Skeletal muscle cell (primary cell): ENCODE measurements around the gene DNAH17.

Experiments
- DNase-seq: peaks from one replicate; pipeline ENCODE4 v3.0.0-alpha.2; 2010; ENCODE audit warnings: low read depth
- H3K4me3 ChIP-seq: 2 replicates; pipeline ENCODE4 v1.5.1; 2011; ENCODE audit warnings: low read depth, mild to moderate bottlenecking, control low read depth, low read length, moderate library complexity

The DNAH17 gene

DNA sequence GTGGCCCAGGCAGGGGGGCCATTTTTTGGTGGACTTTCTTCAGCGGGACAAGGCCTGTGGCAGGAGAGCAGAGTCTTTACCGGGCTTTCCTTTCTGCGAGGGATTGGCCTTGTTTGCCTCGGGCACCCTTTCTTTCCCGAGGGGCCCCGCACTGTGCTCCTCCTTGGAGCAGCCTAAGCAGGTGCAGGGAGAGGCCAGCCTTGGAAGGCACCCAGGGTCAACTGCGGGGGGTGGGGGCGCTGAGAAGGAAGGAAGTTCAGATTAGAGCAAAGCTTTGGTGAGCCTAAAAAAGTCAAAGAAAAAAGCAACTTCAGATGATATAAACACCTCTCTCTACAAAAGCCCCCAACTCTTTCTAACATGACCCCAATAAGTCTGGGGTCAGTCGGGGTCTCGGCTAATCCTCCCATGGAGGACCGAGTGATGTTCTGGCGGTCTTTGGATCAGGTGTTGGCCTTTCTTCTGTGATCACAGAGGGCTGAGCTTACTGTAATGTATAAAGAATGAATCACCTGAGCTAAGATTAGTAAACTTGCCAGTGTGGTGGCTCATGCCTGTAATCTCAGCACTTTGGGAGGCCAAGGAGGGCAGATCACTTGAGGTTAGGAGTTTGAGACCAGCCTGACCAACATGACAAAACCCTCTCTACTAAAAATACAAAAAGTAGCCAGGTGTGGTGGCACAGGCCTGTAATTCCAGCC is 135.8 kb downstream of the DNAH17 start:
- no peak overlapping the region for H3K4me3 ChIP-seq
- DNase-seq, result no peak

DNA sequence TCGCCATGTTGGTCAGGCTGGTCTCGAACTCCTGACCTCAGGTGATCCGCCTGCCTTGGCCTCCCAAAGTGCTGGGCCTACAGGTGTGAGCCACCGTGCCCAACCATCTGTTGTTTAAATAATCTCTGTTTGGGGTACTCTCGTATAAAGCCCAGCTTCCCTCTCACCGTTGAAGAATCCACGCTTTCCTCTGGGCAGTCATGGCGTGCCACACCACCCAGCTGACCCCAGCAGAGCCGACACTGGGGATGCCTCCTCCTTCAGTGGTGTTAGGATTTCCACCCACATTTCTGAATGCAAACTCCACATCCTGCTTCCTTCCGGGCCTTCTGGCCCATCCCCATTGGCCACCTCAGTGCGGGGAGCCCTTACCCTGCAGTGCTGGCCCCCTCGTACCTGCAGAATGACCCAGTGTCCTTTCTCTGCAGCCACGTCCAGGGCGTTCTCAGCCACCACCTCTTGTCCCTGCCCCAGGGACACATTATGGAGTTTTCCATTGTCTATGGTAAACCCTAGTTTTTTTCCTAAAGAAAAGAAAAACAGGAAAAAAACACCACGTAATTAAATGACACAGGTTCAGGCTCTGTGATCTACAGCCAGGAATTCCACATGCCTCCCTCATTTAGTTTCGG is 138.4 kb downstream of the DNAH17 start:
- H3K4me3 ChIP-seq, result no peak overlapping the region
- DNase-seq, result no peak

DNA sequence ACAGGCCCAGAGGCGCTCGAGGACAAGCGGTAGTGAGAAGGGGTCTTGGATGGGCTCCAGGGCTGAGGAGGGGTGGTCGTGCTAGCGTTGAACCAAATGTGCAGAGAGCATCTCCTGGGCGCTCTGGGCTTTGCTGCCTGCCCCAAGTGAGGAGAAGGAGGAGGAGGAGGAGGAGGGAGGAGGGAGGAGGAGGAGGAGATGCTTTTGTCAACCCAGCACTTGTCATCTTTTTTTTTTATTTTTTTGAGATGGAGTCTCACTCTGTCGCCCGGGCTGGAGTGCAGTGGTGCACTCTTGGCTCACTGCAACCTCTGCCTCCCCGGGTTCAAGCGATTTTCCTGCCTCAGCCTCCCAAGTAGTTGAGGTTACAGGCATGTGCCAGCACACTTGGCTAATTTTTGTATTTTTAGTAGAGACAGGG is 138.9 kb downstream of the DNAH17 start:
- DNase-seq, result no peak
- H3K4me3 ChIP-seq, result no peak overlapping the region

DNA sequence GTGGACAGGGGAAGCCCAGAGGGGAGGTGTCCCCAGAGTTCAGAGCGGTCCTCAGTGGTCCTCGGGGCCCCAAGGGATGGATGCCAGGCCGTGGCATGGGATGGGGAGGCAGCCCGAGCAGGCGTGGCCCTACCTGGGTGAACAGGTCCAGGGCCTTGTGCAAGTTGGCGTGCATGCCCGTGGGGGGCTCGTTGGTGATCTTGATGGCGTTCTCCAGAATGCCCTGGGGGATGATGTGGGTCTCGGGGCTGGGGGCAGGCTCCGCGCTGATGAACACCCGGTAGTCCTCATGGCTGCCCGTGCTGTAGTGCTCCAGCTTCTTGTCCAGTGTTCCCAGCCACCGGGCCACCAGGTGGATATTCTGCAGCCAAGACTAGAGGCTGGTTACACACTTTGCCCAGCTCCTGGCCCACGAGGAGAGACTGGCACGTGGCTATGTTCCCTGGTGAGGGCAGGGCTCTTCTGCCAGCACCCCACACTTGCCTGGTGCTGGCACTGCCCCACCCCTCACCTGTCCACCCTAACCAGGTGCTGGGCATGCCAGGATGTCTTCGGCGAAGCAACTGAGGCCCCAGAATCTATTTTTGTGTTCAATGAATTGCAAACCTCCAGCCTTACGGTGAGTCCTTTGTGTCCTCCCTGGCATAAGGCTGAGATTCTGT is 139.6 kb downstream of the DNAH17 start:
- H3K4me3 ChIP-seq, result no peak overlapping the region
- DNase-seq, result no peak

DNA sequence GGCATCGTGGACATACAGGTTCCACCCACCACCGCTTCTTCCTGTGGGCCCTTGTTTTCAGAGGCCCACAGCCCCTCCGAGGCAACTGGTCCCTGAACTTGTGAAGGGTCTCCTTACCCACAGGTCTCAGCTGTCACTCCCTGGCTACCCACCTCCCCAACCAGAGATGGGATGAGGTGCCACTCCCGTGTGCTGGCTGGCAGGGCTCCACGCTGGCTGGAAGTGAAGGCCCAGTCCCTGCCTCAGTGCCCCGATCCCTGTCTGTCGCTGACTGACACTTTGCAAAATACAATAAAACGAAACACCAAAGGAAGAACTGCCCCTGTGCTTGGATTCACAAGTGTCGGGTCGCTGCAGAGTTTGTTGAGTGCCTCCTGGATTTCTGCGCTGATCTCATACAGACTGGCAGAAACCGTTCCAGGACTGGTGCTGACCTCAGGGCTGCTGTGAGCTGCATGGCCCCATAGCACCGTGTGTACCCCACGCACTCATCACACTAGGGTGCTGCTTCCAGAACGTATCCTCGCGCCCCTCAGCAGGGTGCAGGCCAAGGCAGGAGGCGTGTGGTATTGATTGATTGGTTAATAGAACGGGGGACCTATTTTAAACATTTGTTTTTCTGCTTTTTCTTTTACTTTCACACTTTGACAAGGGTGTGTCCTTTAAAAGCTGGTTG is 141.7 kb downstream of the DNAH17 start:
- no peak overlapping the region for H3K4me3 ChIP-seq
- no peak for DNase-seq

DNA sequence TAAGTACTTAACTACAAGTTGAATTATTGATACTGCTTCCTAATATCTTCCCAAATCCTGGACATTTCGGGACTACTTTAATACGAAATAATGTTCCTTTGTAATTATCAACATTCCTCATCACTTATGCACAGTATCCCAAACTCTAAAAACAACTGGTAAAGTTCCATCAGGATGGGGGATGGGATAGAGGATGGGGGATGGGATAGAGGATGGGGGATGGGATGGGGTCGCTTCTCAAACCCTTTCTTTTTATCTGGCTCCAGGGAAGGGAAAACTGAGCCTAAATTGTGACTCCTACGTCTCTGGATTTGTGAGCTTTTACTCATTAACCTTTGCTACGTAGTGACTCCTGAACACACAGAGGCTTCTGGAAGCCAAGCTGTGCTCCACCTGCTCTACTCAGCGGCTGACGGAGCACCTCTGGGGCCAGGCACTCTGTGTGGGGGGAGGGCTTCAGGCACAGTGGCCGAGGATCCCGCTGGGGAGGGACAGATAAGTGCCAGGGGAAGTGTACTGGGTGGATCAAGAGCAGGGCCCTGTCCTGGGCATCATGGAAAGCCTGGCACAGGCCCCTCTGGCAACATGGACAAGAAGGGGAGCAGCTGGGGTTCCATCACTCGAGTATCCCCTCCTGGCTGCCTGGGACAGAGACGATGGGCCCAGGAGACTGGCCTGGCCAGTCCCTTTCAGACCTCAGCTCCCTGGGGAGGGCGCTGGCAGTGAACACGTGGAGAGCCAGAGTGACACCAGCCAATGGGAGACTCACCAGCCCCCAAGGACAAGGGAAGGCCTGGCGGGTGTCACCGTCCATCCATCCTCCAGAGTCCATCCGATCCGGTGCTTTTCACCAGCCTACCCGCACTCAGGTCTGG is 142.5 kb downstream of the DNAH17 start:
- H3K4me3 ChIP-seq, result no peak overlapping the region
- no peak for DNase-seq

DNA sequence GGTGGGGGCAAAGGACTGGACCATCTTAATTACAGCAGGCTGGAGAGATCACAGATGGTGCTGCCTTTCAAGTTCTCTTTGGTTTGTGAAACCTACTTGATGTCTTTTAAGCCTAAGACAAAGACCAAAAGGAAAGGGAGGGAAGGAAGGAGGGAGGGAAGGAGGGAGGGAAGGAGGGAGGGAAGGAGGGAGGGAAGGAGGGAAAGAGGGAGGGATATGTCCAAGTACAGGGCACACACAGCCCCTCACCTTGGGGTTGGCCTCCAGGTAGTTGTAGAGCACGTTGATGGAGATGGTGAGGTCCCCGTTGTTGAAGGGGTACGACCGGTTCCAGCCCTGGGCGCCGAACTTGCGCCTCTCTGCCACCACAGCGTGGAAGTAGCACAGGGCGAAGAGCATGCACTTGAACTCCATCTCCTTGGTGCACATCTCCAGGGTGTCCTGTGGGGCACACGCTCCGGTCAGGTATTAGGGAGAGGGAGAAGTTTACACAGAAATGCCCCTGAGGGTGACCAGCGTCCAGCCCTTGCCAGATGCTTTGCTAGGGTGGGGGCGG is 143.3 kb downstream of the DNAH17 start:
- no peak for DNase-seq
- H3K4me3 ChIP-seq, result no peak overlapping the region

DNA sequence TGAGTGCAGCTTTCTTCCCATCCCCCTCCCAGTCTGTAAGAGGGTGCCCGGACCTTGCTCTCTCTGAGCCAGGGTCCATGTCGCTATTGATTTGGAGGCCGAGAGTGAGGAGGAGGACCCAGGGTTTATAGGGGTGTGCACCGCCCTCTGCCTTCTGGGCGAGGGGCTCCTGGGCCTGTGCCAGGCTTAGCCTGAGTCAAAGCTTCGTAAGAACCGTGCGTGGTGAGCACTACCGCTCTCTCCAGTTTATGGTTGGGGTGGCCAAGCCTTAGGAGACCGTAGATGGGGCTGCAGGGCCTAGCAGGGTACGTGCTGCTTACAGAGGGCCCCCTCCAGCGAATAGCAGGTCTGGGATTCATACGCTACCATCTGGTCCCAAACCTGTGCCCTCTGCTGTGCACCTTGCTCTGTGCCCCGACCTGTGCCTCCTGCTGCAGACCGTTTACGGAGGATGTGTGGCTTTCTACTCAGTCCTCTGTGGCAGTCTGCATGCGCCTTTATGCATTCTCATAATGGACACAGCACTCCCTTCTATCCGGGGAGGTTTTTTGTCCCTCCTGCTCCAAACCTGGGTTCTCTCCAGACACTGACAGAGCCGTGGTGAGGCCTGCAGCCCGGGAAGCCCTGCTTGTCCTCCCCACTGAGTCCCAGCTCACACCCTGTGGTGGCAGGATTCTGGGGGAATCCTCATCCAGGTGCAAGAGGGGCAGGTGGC is 144.0 kb downstream of the DNAH17 start:
- DNase-seq, result no peak

DNA sequence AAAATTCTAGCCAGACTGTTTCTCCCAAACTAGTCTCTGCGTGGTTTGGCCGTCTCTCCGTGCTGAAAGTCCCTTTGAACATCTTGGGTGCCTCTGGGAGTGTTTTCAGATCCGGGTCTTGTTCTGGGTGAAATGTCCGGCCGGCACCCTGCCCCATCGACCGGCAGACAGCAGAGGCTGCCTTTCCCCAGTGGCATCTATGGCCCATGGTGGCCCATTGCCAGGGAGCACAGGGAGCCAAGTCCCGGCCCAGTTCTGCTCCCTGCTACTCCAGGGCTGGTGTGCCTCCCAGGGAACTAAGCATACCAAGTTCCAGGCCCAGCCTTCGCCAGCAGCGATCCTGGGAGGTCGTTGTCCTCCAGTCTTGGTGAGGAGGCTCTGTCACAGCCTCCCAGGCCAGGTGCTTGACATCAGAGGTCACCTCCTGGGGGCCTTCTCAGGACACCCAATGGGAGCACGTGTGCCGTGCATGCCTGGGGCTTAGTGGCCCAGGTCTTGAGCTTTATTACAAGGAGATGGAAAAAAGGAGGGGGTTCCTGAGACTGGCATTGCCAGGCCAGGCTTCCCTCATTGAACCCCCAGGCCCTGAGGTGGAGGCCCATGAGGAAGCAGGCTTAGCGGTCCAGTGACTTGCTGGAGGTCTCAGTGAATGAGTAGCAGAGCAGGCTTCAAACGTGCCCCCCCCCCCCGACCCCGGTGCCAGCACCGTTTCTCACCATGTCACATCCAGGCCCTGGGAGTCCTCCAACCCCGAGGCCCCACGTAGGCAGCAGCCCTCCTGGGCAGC is 144.8 kb downstream of the DNAH17 start:
- H3K4me3 ChIP-seq, result no peak overlapping the region
- no peak for DNase-seq

More for the DNA sequence above, 144.0 kb downstream of the DNAH17 start:
- H3K4me3 ChIP-seq, result no peak overlapping the region

DNA sequence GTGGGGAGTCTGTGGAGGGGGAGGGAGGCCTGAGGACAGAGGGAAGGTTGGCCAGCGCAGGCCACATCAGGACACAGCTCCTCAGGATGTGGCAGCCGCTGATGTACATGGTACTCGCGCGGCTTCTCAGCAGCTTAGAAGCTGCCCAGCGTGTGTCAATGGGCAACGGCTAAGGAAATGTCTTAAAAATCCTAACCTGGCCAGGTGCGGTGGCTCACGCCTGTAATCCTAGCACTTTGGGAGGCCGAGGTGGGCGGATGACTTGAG is 145.6 kb downstream of the DNAH17 start:
- no peak for DNase-seq

DNA sequence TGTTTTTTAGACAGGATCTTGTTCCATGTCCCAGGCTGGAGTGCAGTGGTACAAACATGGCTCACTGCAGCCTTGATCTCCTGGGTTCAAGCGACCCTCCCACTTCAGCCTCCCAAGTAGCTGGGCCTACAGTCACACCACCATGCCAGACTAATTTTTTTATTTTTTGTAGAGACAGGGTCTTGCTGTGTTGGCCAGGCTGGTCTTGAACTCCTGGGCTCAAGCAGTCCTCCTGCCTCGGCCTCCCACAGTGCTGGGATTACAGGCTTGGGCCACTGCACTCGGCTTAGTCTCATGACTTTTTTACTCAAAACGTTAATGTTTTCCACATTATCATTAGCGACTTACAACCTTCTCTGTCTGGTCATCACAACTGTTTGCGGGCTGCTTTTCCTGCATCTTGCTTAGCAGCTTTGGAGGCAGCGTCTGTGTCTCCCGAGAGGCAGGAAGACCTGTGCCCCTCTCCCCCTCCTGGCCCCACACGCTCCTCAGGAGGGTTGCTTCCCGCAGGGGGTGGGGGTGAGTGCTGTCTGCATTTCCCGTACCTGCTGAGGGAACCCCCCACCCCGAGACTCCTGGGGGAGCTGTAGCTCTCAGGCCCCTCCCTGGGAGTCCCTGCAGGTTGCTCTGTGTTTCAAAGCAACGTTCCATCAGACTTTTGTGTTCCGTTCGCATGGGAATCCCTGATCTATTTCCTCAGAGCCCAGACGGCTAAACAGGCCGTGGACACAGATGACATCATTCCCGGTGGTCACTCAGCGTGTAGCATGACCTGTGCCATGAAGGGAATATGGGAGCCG is 146.1 kb downstream of the DNAH17 start:
- no peak overlapping the region for H3K4me3 ChIP-seq
- no peak for DNase-seq

More for the DNA sequence above, 145.6 kb downstream of the DNAH17 start:
- H3K4me3 ChIP-seq, result no peak overlapping the region

DNA sequence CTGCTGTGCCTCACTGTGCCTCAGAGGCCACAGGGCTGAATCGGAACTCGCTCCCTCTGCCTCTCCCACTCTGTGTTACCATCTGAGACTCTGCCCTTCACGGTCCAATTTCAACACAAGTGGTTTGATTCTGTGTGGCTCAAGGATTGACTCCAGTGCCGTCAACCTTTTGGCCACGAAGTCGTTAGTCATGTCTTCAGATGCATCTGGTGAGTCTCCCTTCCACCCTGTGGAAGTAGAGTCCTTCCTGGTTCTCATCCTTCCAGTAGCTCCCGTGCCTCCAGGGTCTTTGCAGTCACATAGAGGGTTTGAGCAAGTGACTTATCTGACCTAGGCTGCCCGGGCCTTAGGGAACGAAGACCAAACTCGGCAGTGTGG is 147.6 kb downstream of the DNAH17 start:
- DNase-seq, result no peak
- no peak overlapping the region for H3K4me3 ChIP-seq

DNA sequence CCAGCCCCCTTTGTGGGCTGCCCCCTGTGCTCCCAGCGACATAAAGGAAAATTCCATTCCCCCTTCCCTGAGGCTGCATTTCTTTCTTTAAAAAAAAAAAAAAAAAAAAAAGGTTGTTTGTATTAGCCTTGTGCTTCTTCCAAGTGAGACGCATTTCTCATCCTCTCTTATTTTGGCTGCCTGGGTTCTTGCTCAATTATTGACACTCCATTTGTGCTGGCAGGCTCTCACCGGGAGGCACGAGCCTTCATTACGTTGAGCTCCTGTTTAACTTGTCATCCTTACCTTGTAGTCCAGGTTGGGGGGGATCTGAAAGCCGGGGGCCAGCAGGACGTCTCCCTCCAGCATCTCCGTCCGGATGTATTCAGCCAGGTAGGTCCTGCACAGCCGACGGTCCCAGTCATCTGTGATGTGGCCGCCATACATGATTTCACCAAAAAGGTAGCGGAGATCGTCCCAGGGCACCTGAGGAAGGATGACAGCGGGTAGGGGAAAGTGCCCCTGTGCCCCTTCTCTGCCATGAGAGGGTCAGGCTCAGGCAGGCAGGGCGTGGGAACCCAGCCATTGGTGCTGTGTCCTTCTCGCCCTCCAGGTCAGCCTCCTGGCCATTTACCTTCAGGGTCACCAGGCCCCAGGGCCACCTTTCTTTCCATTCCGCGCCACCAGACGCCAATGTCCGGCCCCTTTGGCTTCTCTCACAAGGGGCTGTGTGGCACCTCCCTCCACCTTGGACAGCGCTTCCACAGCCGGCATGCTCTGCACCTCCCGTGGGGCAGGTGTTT is 148.2 kb downstream of the DNAH17 start:
- no peak for DNase-seq
- no peak overlapping the region for H3K4me3 ChIP-seq

DNA sequence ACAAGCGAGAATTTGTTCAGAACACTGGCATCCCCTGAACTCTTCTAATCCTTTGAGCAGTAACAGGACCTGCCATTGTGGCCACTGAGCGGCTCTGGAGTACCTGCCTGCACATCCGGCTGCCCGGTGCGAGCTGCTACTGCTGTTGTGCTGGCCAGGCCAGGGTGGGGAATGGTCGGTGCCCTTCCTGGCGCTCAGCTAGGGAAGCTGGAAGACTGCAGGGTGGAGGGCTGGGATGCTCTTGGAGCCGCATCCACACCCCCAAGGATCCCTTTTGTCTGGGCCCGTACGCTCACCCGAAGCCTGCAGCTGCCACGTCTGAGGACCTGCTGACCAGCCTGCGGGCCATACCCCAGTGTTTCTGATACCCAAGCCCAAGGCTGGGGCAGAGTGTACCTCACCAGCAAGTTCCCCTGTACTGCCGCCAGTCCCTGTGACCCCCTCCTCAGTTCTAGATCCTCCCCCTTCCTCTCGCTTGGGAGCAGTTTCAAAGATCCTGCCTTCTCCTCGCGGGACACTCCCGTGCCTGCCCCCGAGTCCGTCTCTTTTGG is 149.1 kb downstream of the DNAH17 start:
- H3K4me3 ChIP-seq, result no peak overlapping the region
- DNase-seq, result no peak

DNA sequence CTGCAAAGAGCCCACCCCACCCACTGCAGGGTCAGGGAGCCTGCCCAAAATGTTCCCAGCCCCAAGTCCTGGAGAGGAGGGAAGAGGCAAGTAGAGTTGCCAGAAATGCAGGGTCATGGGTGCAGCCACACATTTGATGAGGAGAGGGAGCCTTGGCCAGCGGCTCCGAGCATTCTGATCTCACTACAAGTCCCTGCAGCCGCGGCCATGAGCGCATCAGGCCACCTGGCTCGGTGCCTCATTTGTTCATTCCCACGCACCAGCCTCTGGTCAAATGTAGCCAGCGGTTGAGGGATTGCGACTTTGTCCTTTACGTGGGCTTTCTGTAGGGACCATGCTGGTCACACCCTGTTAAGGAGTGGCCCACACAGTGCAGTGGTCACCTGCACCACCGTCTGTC is 150.1 kb downstream of the DNAH17 start:
- DNase-seq, result no peak
- no peak overlapping the region for H3K4me3 ChIP-seq

DNA sequence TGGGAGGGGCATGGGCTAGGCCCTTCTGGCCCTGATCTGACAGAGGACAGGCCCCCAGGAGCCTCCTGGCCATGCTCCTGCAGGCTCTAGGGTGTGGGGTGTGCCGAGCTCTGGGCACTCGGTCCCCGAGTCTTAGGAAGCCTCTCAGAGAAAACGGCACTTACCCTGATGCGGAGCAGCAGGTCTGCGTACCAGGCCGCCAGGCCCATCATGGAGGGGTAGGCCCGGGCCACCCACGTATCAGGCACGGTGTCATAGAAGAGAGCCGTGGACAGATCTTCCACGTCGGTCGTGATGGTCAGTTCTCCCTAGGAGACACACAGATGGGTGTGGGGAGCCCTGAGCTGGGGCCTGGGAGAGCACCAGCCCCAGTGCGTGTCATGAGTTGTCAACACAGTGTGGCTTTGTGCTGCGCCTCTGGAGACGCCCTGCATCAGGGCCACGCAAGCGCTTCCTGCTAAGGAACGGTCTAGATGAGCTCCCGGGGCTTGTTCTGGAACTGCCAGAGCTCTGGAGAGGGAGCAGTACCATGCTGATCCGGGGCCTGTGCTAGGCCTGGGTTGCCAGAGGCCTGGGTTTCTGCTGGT is 150.8 kb downstream of the DNAH17 start:
- DNase-seq, result no peak
- H3K4me3 ChIP-seq, result no peak overlapping the region
